HG02642 (cell line): Measurements from ENCODE around the gene FECH.

Source experiments
- ATAC-seq: cut with Tn5 transposase; IDR thresholded peaks from one replicate; pipeline ENCODE4 v1.9.1; 2021; ENCODE audit warnings: mild to moderate bottlenecking; ENCODE audit not compliant: unreplicated experiment, poor library complexity

Gene FECH

DNA sequence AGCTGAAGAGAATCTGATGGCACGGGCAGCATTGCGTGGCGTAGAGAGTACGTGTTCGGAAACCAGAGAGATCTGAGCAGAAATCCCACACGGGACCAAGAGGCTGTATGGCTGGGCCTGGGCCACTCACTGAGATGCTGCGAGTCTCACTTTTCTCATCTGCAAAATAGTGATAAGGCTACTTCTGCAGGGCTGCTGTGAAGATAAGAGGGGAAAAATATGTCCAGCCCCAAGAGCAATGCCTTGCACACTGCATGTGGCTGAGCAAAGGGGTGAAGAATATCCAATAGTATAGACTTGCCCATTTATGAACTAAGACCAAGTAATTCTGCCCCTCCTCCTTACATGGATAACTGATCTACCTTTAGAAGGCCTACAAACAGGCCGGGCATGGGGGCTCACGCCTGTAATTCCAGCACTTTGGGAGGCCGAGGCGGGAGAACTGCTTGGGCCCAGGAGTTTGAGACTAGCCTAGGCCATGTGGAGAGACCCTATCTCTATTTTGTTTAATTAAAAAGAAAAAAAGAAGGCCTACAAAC is 3.1 kb downstream of the FECH start:
- no peak for ATAC-seq

- peak; percentile 83 for ATAC-seq
These were observed 5.1 kb downstream of the FECH start for GRCh38 chr18:57581301-57581934.

DNA sequence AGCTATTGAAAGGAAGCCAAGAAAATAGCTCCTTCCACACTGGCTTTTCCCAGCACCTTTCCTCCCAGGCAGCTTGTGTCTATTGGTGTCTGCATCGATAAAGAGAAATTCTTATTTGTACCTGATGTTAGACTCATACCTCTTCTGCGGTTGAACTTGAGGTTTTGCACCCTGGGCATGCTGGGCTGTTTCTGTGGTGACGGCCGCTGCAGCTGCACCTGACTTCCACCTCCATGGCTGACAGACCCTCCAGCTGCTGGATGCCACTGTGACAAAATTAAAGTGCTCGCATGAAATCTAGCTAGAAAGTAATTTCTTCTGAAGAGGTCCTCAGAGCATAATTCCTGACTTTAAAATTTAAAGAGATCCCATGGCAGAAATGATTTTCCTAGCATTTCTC is 6.6 kb downstream of the FECH start:
- ATAC-seq = no peak

GRCh38 chr18:57576316-57576715 is 10.2 kb downstream of the FECH start:
- ATAC-seq = no peak

DNA sequence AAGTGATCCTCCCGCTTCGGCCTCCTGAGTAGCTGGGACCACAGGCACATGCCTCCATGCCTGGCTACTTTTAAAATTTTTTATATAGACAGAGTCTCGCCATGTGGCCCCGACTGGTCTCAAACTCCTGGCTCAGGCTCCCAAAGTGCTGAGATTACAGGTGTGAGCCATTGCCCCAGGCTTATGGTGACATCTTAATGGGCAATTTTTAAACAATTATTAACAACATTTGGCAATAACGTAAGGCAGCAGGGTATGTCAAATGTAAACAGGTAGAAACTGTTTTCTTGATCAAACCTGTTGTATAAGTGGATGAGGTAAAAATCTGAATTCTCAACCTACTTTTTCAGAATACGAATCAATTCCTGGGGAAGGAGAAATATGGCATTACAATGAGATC is 11.0 kb downstream of the FECH start:
- no peak for ATAC-seq

DNA sequence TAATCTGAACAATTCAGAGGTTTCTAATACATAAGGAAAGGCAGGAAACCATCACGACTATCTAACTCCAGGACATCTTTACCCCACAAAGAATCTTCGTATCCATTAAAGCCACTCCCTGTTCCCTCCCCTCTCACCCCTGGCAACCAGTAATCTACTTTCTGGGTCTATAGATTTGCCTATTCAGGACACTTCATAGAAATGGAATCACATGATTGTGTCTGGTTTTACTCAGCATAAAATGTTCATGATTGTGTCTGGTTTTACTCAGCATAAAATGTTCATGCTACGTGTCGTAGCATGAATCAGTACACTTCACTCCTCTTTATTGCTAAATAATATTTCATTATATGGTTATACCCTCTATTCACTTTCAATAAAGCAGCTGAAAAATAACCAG is 11.6 kb downstream of the FECH start:
- ATAC-seq = no peak

DNA sequence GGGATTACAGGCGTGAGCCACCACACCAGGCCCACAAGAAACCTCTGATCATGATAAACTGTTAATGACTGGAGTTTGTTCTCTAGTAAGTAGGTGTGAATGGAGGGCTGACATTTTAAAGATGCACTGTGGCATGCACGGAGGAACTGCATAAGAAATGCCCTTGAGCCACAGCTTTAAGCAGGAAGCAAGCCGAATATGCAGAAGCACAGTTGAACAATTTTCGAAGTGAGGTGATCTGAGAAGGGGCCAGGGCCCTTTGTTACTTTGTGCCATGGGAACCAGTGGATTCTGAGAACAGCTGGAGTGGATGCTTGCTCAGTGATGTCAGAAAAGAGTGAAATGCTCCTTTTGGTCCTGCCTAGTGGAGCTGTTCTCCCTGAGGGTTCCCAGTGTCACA is 16.3 kb downstream of the FECH start:
- ATAC-seq = no peak

DNA sequence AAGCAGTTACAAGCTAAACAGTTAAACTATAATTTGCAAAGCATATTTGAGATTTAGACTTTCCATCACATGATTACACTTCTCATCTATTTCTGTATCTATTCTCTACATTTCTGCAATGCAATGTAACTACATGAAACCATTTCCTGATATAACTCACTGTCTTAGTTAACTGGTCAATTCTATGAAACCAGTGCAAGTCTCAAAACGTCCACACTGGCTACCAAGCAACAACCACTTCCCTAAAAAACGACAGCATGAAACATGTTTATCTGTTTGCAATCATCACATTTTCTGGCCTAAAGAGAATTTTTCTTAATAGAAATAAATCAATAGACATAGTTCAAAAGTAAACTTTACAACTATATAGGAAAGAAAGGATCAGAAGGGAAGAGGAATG is 17.4 kb downstream of the FECH start:
- ATAC-seq = no peak

DNA sequence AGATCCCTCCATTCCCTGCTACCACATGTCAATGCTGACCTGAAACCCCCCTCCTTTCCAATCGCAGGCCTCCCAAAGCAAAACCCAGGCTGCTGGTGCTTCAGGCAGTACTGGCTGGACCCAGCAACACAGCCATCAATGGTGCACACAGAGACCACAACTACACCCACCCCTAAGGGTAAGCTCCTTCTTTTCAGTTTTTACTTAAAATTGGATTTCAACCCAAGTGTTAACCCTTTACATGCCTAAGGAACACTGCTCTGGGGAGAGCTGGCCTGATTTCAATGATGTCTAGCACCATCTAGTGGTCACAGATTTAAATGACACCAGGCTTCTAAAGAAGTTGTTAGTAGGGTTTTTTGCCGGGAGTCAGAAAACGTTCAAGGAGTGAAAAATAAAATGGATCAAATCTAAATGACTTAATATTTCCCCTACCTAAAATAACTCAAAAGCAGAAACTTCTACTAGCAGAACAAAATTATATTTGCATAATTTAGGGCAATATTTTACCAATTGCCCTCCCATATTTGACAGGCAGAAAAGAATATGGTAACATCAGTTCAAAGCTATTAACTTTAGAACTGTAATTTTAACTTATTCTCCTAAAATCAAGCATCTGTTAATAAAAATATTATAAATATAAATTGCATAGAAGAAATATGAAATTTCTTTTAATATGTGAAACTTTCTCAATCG is 24.6 kb downstream of the FECH start:
- ATAC-seq = peak; percentile 46

- no peak for ATAC-seq
These were observed 25.2 kb downstream of the FECH start for GRCh38 chr18:57561261-57561660.

GRCh38 chr18:57559314-57559713 is 27.2 kb downstream of the FECH start:
- ATAC-seq = no peak

- ATAC-seq = no peak
These were observed 31.4 kb downstream of the FECH start for GRCh38 chr18:57555134-57555533.

DNA sequence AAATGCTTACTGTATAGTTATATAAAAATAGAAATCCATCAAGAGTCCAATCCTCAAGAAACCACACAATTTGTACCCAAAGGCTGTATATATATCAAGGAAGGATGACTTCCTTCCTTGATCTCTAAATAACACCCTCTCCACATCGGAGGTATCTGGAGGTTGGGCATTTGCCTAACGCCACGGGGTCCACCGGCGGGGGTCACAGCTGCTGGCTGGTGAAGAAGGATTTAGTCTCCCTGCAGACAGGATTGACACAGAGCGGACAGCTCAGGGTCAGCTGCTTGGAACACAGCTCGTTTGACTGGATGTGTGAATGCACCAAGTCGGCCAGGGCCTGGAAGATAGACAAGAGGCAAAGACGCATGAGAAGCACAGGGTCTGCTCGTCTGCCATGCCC is 36.0 kb downstream of the FECH start:
- no peak for ATAC-seq

DNA sequence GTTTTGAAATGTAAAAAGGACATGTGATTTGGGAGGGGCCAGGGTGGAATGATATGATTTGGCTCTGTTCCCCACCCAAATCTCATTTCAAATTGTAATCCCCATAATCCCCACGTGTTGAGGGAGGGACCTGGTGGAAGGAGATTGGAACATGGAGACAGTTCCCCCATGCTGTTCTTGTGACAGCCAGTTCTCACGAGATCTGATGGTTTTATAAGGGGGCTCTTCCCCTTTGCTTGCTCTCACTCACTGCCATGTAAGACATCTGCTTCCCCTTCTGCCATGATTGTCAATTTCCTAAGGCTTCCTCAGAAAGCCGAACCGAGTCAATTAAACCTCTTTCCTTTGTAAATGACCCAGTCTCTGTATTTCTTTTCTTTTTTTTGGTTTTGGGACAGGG is 39.2 kb downstream of the FECH start:
- no peak for ATAC-seq

DNA sequence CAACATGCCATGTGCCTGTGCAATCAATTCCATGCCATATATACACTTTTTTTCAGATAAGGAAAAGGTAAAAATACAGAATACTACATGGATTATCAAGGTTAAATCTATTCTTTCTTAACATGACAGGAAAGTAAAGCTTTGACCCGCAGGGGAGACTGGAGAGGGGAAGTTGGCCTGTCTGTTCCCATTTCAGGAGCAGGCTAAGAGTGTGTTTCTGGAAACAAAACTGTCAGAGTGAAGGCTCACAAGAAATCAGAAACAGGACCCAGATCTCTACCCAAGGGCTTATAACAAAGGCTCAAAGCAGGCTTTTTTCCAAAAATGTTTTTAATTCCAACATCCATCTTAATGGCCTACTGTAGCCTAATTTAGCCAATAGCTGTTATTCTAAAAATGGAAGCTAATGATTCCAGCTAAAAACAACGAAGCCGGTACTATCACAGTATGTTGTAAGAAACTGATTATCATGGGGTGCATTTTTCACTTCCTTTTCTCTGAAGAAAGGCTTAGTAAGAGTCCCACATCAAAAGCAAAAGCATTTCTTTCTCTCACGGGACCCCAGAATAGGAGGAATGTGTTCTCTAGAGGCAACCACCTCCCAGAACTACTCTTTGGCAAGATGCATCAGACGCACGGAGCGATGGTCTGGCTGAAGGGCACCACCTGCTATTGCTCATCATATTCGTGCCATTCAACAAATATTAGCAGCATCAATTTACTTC is 41.4 kb downstream of the FECH start:
- ATAC-seq = peak; percentile 75

DNA sequence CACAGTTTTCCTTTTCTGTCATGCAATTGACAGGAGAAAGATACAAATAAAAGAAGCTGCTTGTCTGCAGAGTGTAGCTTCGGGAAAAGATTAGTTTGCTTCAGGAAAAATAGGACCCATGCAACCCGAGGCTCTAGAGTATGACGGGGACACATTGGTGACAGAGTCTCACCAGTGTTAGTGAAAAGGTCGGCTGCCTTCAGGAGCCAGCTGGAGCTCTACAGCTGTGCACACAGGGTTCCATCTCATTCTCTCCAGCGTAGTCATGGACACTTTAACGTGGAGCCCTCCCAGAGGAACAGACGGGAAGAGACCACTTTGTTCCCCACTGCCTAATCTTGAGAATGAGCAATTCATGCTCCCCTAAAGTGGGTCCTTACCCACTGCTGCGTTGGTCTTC is 42.9 kb downstream of the FECH start:
- no peak for ATAC-seq

DNA sequence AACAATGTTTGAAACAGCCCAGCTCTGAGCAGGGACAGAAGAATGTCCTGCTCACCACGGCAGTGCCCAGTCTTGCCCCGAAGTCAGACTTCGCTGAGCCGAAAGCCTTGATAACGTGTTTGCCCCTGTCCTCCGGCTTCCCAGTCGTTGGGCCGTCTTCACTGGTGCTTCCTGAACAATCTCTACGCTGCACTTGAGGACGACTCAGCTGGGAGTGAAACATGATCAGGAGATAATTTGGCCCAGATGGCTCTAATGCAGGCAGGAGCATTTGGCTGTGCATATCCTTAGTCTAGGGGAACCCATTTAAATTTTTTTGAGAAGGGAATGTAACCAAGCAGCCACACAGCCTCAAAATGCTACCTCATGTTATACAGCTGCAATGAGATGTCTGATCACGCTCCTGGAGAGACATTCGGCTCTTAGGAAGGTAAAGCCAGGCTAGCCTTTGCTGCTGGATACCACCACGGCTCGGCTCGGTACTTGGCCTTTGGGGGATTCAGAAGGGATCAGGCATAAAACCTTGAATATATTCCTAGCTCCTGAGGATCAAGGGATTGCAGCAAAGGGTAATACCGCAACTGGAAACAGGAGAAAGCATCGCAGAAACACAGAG is 43.6 kb downstream of the FECH start:
- ATAC-seq = no peak

- no peak for ATAC-seq
These were observed 44.4 kb downstream of the FECH start for GRCh38 chr18:57542126-57542525.

GRCh38 chr18:57539702-57540101 is 46.8 kb downstream of the FECH start:
- no peak for ATAC-seq

GRCh38 chr18:57538614-57539013 is 47.9 kb downstream of the FECH start:
- no peak for ATAC-seq

DNA sequence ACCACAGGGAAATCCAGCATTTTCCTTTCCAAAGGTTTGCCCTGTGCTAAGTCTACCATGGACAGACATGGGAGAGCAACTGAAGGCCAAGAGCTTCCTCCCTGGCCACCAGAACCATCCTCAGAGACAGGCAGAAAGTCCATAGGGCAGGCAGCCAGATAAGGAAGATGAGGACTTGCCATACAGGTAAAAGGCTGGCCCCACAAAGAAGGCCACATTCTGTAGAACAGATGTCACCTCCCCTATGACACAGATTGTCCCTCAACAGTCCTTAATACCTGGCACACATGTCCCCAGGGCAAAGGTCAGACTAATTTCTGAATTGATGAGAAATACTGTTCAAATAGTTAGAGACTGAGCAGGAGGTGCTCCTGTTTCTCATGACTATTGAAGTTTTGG is 52.0 kb downstream of the FECH start:
- no peak for ATAC-seq
